GM12872 (cell line): ENCODE measurements around the gene NXT1.

Experiments
- CTCF ChIP-seq: IDR thresholded peaks from 3 replicates; pipeline ENCODE4 v1.5.1; 2011; ENCODE audit warnings: low read depth, mild to moderate bottlenecking, low read length, moderate library complexity; ENCODE audit not compliant: insufficient read depth

The NXT1 gene

GRCh38 chr20:23350196-23350903, at the start of gene NXT1:
NXT1 (plus strand) TSS chr20:23350791; CDS start chr20:23354042, 3,251 bp downstream.
- no peak for TF ChIP-seq CTCF

- TF ChIP-seq CTCF: no peak
Observed at GRCh38 chr20:23301436-23302050, 49.0 kb upstream of the NXT1 start.

GRCh38 chr20:23302386-23302785, 48.2 kb upstream of the NXT1 start:
- TF ChIP-seq CTCF: no peak

GRCh38 chr20:23302801-23303200, 47.8 kb upstream of the NXT1 start:
- no peak for TF ChIP-seq CTCF

- no peak for TF ChIP-seq CTCF
Observed at GRCh38 chr20:23303325-23304102, 47.1 kb upstream of the NXT1 start.

- no peak for TF ChIP-seq CTCF
Observed at GRCh38 chr20:23304616-23305015, 46.0 kb upstream of the NXT1 start.

GRCh38 chr20:23305098-23305497, 45.5 kb upstream of the NXT1 start:
- no peak for TF ChIP-seq CTCF
